Endothelial cell of umbilical vein (primary cell): ENCODE results near the gene PTPRD. TPM values are rescaled to one million over a fixed set of nuclear protein-coding genes. Genes with fewer than 3 reads are reported as not detected.

Experiments used
- BruUV-seq: library from RNA; stranded (reverse); fragments of 400-500 nt; replicated peaks from 2 replicates; lab custom pipeline; 2021; lab: Mats Ljungman, UMichigan
- CTCF ChIA-PET: fragments of 300-600, 350-600 bp; sonication (Branson Sonifier 250); formaldehyde crosslinking; loops from one replicate; lab custom pipeline; 2021; ENCODE audit warnings: antibody characterized with exemption, inconsistent platforms; lab: Charles Lee
- POLR2A ChIA-PET: fragments of 300-600, 350-600 bp; sonication (Branson Sonifier 250); formaldehyde crosslinking; loops from one replicate; lab custom pipeline; 2021; ENCODE audit warnings: antibody characterized with exemption, inconsistent platforms; lab: Charles Lee
- DNase-seq: peaks from one replicate; pipeline ENCODE4 v3.0.0-alpha.2; 2011; ENCODE audit warnings: low read depth, low spot score
- FAIRE-seq: peaks from 2 replicates; lab custom pipeline; 2011; peaks lifted over from hg19 to GRCh38; lab: Jason Lieb, UNC
- H2AFZ ChIP-seq: 2 replicates; pipeline ENCODE4 v1.6.0; 2012; ENCODE audit warnings: low read depth, low read length, control low read depth, inconsistent platforms
- H3K27ac ChIP-seq: 2 replicates; pipeline ENCODE4 v1.5.1; 2011; ENCODE audit warnings: low read depth, mild to moderate bottlenecking, control low read depth, low read length, moderate library complexity; ENCODE audit not compliant: insufficient read depth
- H3K27me3 ChIP-seq, 2 experiments: 2 replicates each; pipeline versions ENCODE4 v1.6.0 to v1.6.1; 2011; ENCODE audit warnings: low read length in 2 of 2, mixed read lengths in 1 of 2; ENCODE audit not compliant: control insufficient read depth in 2 of 2, insufficient read depth in 2 of 2
- H3K36me3 ChIP-seq, 2 experiments: 2 replicates in 1 of 2; 3 replicates in 1 of 2; pipeline ENCODE4 v1.5.1; 2011; ENCODE audit warnings: low read length in 2 of 2, mild to moderate bottlenecking in 1 of 2, moderate library complexity in 1 of 2; ENCODE audit not compliant: control insufficient read depth in 2 of 2, insufficient read depth in 2 of 2; ENCODE audit errors: extremely low read depth in 1 of 2
- H3K4me1 ChIP-seq: 3 replicates; pipeline ENCODE4 v1.5.1; 2011; ENCODE audit warnings: mild to moderate bottlenecking, low read length; ENCODE audit not compliant: control insufficient read depth, insufficient read depth; ENCODE audit errors: extremely low read depth
- H3K4me2 ChIP-seq: 2 replicates; pipeline ENCODE4 v1.6.1; 2011; ENCODE audit warnings: low read length, control low read depth, mixed read lengths; ENCODE audit not compliant: insufficient read depth
- H3K4me3 ChIP-seq, 3 experiments: fragments of 200-600 bp in 1 of 3; sonication (generic), shearing (Covaris generic) in 1 of 3; replicated peaks in 1 of 3; 2 replicates each; pipeline ENCODE4 v1.5.1; 2011 to 2016; ENCODE audit warnings: control low read depth in 3 of 3, low read length in 3 of 3, mild to moderate bottlenecking in 2 of 3, inconsistent platforms in 1 of 3, low read depth in 1 of 3, moderate library complexity in 1 of 3; ENCODE audit not compliant: insufficient read depth in 1 of 3
- H3K79me2 ChIP-seq: 2 replicates; pipeline ENCODE4 v1.6.0; 2012; ENCODE audit warnings: low read length, inconsistent platforms; ENCODE audit not compliant: control insufficient read depth, insufficient read depth
- H3K9ac ChIP-seq: replicated peaks from 2 replicates; pipeline ENCODE3; 2011; ENCODE audit warnings: low read length, control low read depth; ENCODE audit not compliant: insufficient read depth; ENCODE audit errors: extremely low read depth
- H3K9me1 ChIP-seq: replicated peaks from 3 replicates; pipeline ENCODE4 v1.6.0; 2011; ENCODE audit warnings: mild to moderate bottlenecking, low read length; ENCODE audit not compliant: control insufficient read depth, insufficient read depth; ENCODE audit errors: extremely low read depth
- H3K9me3 ChIP-seq: replicated peaks from 2 replicates; pipeline ENCODE4 v1.5.1; 2012; ENCODE audit warnings: low read length, inconsistent platforms; ENCODE audit not compliant: control insufficient read depth, insufficient read depth
- H4K20me1 ChIP-seq: replicated peaks from 2 replicates; pipeline ENCODE3; 2011; ENCODE audit warnings: mild to moderate bottlenecking, low read length; ENCODE audit not compliant: control insufficient read depth, insufficient read depth; ENCODE audit errors: extremely low read depth
- EZH2 ChIP-seq: IDR thresholded peaks from 2 replicates; pipeline ENCODE4 v1.6.1; 2012; ENCODE audit warnings: borderline replicate concordance, low read depth, mild to moderate bottlenecking, moderate library complexity, low read length, inconsistent platforms; ENCODE audit not compliant: severe bottlenecking
- FOS ChIP-seq: IDR thresholded peaks from 2 replicates; pipeline ENCODE4 v1.6.1; 2011; ENCODE audit warnings: mild to moderate bottlenecking, low read length, moderate library complexity, borderline replicate concordance; ENCODE audit not compliant: insufficient read depth
- GATA2 ChIP-seq: IDR thresholded peaks from 2 replicates; pipeline ENCODE4 v1.7.0; 2011; ENCODE audit warnings: low read depth, mild to moderate bottlenecking, moderate library complexity, mixed read lengths, low read length; ENCODE audit not compliant: insufficient read length, insufficient read depth
- JUN ChIP-seq: IDR thresholded peaks from 2 replicates; pipeline ENCODE4 v1.6.1; 2011; ENCODE audit warnings: borderline replicate concordance, low read depth; ENCODE audit not compliant: insufficient read length, insufficient read depth
- MYC ChIP-seq: IDR thresholded peaks from one replicate; pipeline ENCODE4 v1.6.1; 2011; ENCODE audit warnings: mild to moderate bottlenecking, low read depth, low read length
- POLR2A ChIP-seq: IDR thresholded peaks from 2 replicates; pipeline ENCODE4 v1.6.1; 2012; ENCODE audit warnings: low read depth, mild to moderate bottlenecking, control low read depth, low read length
- POLR2AphosphoS5 ChIP-seq: IDR thresholded peaks from 2 replicates; pipeline ENCODE4 v1.6.1; 2012; ENCODE audit warnings: low read depth, mild to moderate bottlenecking, control low read depth, low read length, moderate library complexity; ENCODE audit not compliant: insufficient read depth
- dilution Hi-C: fragments of 300-500 bp; cut with MboI; formaldehyde crosslinking; loops from one replicate; pipeline ENCODE4 v1.15.0; 2019; ENCODE audit warnings: low sequenced_read_pairs; ENCODE audit not compliant: extremely low pct_ligation_motif_present
- intact Hi-C: fragments of 100-400 bp; cut with micrococcal nuclease; formaldehyde crosslinking; loops from one replicate; pipeline ENCODE4 v1.10.0; 2022
- polyA plus RNA-seq, 4 experiments: library from polyadenylated mRNA; depleted of rRNA in 3 of 4; stranded (reverse) in 3 of 4; unstranded in 1 of 4; fragments of >200 nt; gene quantifications; 2 replicates each; pipeline versions ENCODE4 v1.2.1 to v1.2.3, GENCODE V29; 2011 to 2012; ENCODE audit warnings: missing spikeins in 1 of 4
- total RNA-seq: library from RNA; stranded (reverse); gene quantifications from 2 replicates; pipeline ENCODE4 v1.2.3, GENCODE V29; 2021
- TF ChIP-seq, protein P1 (sequence below): IDR thresholded peaks from 2 replicates; pipeline ENCODE4 v1.6.1; 2011; ENCODE audit not compliant: insufficient read depth, insufficient read length
- TF ChIP-seq, protein P2 (sequence below), 2 donors: IDR thresholded peaks; 1 replicate in 1 of 2; 2 replicates in 1 of 2; pipeline ENCODE4 v1.5.1; 2011; ENCODE audit warnings: low read length in 2 of 2, mild to moderate bottlenecking in 2 of 2, moderate library complexity in 2 of 2, control low read depth in 1 of 2, inconsistent platforms in 1 of 2, low read depth in 1 of 2; ENCODE audit not compliant: insufficient read depth in 1 of 2; ENCODE audit errors: extremely low read depth in 1 of 2

Gene PTPRD
- total and polyA plus RNA-seq, 2 donors (not counting 3 experiments of a cell fraction or from before 2014, with no cell fraction given): 5.5 to 5.7 TPM

DNA sequence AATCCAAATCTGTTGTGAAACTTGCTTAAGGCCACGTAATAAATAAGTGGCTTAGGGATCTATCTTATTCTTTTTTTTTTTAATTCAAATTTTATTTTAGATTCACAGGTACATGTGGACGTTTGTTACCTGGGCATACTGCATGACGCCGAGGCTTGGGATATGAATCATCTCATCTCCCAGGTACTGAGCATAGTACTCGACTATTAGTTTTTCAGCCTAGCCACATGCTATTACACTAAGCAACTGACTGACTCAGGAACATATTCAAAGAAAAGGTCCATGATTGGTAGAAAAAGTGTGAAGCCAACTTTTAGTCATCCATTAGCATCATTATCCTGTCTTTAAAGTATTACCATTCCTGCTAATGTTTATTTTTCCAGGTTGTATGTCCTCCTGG lies 1709.7 kb downstream of the PTPRD start:
- TF ChIP-seq, protein P1, sequence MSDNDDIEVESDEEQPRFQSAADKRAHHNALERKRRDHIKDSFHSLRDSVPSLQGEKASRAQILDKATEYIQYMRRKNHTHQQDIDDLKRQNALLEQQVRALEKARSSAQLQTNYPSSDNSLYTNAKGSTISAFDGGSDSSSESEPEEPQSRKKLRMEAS: no peak
- Histone ChIP-seq H4K20me1 (no peaks in the 10 kb centered on the region), H3K4me3 (no peak overlapping the region), H3K27me3 (no peaks in the 10 kb centered on the region), H3K36me3 (no peaks in the 10 kb centered on the region), H3K9ac (no peak overlapping the region), H3K27ac (no peak overlapping the region), H3K4me2 (no peak overlapping the region), H3K79me2 (no peaks in the 10 kb centered on the region), H3K4me1 (peaks cover 4% of the 10 kb centered on the region), H3K9me1 (no peaks in the 10 kb centered on the region), H2AFZ (no peak overlapping the region), H3K9me3 (no peaks in the 10 kb centered on the region)
- BruUV-seq: no TSS peak
- ChIA-PET CTCF (no interaction called here), POLR2A (no interaction called here)
- FAIRE-seq: no peak
- dilution Hi-C loops: no loop called here
- intact Hi-C loops: no loop called here
- no peak for DNase-seq

DNA sequence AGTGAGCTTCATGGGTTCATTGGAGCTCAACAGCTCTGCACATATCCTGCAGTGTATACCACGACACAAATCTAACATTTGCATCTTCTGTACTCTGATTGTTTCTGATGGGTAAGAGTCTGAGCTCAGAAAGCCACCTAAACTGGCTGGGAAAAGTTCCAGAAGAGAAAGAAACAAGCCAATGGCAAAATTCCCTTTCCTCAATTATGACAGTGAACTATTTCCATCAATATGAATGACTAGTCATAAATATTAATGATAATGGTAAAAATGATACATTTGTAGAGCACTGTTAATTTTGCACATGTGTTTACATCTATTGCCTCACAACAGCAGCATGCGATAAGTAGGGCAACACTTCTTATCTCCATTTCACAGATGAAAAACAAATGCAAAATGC lies 1711.7 kb downstream of the PTPRD start:
- FAIRE-seq (no peak), DNase-seq (no peak)
- H3K4me3 ChIP-seq: no peak overlapping the region
- no peaks in the 10 kb centered on the region for H4K20me1 ChIP-seq
- no peaks in the 10 kb centered on the region for H3K9me3 ChIP-seq
- ChIA-PET POLR2A (no interaction called here), CTCF (no interaction called here)
- no peak overlapping the region for H3K9ac ChIP-seq
- TF ChIP-seq JUN (no peak), EZH2 (no peak), FOS (no peak), MYC (no peak), POLR2AphosphoS5 (no peak), GATA2 (no peak), POLR2A (no peak)
- TF ChIP-seq, protein P1: no peak
- TF ChIP-seq, protein P2, sequence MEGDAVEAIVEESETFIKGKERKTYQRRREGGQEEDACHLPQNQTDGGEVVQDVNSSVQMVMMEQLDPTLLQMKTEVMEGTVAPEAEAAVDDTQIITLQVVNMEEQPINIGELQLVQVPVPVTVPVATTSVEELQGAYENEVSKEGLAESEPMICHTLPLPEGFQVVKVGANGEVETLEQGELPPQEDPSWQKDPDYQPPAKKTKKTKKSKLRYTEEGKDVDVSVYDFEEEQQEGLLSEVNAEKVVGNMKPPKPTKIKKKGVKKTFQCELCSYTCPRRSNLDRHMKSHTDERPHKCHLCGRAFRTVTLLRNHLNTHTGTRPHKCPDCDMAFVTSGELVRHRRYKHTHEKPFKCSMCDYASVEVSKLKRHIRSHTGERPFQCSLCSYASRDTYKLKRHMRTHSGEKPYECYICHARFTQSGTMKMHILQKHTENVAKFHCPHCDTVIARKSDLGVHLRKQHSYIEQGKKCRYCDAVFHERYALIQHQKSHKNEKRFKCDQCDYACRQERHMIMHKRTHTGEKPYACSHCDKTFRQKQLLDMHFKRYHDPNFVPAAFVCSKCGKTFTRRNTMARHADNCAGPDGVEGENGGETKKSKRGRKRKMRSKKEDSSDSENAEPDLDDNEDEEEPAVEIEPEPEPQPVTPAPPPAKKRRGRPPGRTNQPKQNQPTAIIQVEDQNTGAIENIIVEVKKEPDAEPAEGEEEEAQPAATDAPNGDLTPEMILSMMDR (IDR thresholded peaks at IDR 0.05; ENCODE audit: extremely low read depth in 1 of 2, insufficient read depth in 1 of 2, low read depth in 1 of 2, low read length in 2 of 2): no peak
- H3K27me3 ChIP-seq: no peaks in the 10 kb centered on the region
- dilution Hi-C loops: no loop called here
- H3K79me2 ChIP-seq: no peaks in the 10 kb centered on the region
- H3K9me1 ChIP-seq: no peaks in the 10 kb centered on the region
- H3K4me1 ChIP-seq: no peaks in the 10 kb centered on the region
- no peak overlapping the region for H2AFZ ChIP-seq
- no peaks in the 10 kb centered on the region for H3K36me3 ChIP-seq
- BruUV-seq: no TSS peak
- H3K4me2 ChIP-seq: no peak overlapping the region
- no peak overlapping the region for H3K27ac ChIP-seq
- intact Hi-C loops: no loop called here
